ENCODE measurements around the gene PELI2. TPM values are rescaled to one million over a fixed set of nuclear protein-coding genes. Genes with fewer than 3 reads are reported as not detected.

PELI2 gene
- total RNA-seq, 1 donor from 2014 or later = 17.1 TPM

- Histone ChIP-seq H3K36me3 (no peaks in the 10 kb centered on the region), H3K27ac (no peak overlapping the region), H3K9me3 (no peaks in the 10 kb centered on the region), H3K4me1 (peaks cover 0 to 4% of the 10 kb centered on the region in 2 donors), H3K27me3 (no peaks in the 10 kb centered on the region), H3K4me3 (no peak overlapping the region)
- DNase-seq (ENCODE audit: low spot score in 2 of 2) = no peak
- TF ChIP-seq CTCF (IDR thresholded peaks at IDR 0.05) = no peak
- intact Hi-C loops (cut with DNase I) = no loop called here
Observed at GRCh38 chr14:56224691-56225681, 106.8 kb downstream of the PELI2 start.

GRCh38 chr14:56235388-56235787 is 117.2 kb downstream of the PELI2 start:
- Histone ChIP-seq H3K9me3 (no peaks in the 10 kb centered on the region), H3K27ac (no peak overlapping the region), H3K4me1 (no peaks in the 10 kb centered on the region), H3K4me3 (no peak overlapping the region), H3K27me3 (no peaks in the 10 kb centered on the region), H3K36me3 (no peaks in the 10 kb centered on the region)
- no peak for TF ChIP-seq CTCF (IDR thresholded peaks at IDR 0.05)
- intact Hi-C loops (cut with DNase I) = no loop called here
- no peak for DNase-seq (ENCODE audit: low spot score in 2 of 2)

- Histone ChIP-seq H3K36me3 (no peaks in the 10 kb centered on the region), H3K4me3 (no peak overlapping the region), H3K27ac (no peak overlapping the region), H3K4me1 (no peaks in the 10 kb centered on the region), H3K9me3 (no peaks in the 10 kb centered on the region), H3K27me3 (no peaks in the 10 kb centered on the region)
- DNase-seq (ENCODE audit: low spot score in 2 of 2) = no peak
- intact Hi-C loops (cut with DNase I) = no loop called here
- no peak for TF ChIP-seq CTCF (IDR thresholded peaks at IDR 0.05)
Observed at GRCh38 chr14:56237398-56237797, 119.2 kb downstream of the PELI2 start.

GRCh38 chr14:56241461-56241860 is 123.2 kb downstream of the PELI2 start:
- DNase-seq (ENCODE audit: low spot score in 2 of 2) = no peak
- Histone ChIP-seq H3K9me3 (no peaks in the 10 kb centered on the region), H3K4me1 (no peaks in the 10 kb centered on the region), H3K27ac (no peak overlapping the region), H3K4me3 (no peak overlapping the region), H3K36me3 (no peaks in the 10 kb centered on the region), H3K27me3 (no peaks in the 10 kb centered on the region)
- intact Hi-C loops (cut with DNase I) = no loop called here
- no peak for TF ChIP-seq CTCF (IDR thresholded peaks at IDR 0.05)

- Histone ChIP-seq H3K27me3 (no peaks in the 10 kb centered on the region), H3K4me3 (no peak overlapping the region), H3K27ac (no peak overlapping the region), H3K36me3 (no peaks in the 10 kb centered on the region), H3K9me3 (no peaks in the 10 kb centered on the region), H3K4me1 (no peaks in the 10 kb centered on the region)
- DNase-seq (ENCODE audit: low spot score in 2 of 2) = no peak
- intact Hi-C loops (cut with DNase I) = no loop called here
- TF ChIP-seq CTCF (IDR thresholded peaks at IDR 0.05) = no peak
Observed at GRCh38 chr14:56243110-56243509, 124.9 kb downstream of the PELI2 start.

Measured in ascending aorta (tissue), 2 donors.